Measurements from ENCODE around the gene VPS37C.

DNA sequence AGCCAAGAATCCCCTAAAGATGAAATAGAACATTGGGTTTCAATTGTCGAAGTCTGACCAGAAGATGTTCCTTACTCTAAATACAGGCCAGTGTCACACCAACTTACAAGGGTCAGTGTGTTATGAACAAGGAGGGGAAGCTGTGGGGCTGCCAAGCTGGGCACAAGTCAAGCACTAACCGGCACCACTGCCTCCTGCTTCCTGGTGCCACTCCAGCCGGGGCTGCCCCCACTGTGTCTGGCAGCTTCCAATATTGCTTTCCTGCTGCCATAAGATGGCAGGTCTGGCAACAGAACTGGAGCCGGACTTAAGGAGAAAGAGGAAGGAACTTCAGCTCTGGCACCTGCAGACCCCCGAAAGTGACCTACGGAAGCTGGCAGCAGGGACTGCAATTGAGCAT, 13.7 kb upstream of the VPS37C start:
- TF ChIP-seq, protein P1, sequence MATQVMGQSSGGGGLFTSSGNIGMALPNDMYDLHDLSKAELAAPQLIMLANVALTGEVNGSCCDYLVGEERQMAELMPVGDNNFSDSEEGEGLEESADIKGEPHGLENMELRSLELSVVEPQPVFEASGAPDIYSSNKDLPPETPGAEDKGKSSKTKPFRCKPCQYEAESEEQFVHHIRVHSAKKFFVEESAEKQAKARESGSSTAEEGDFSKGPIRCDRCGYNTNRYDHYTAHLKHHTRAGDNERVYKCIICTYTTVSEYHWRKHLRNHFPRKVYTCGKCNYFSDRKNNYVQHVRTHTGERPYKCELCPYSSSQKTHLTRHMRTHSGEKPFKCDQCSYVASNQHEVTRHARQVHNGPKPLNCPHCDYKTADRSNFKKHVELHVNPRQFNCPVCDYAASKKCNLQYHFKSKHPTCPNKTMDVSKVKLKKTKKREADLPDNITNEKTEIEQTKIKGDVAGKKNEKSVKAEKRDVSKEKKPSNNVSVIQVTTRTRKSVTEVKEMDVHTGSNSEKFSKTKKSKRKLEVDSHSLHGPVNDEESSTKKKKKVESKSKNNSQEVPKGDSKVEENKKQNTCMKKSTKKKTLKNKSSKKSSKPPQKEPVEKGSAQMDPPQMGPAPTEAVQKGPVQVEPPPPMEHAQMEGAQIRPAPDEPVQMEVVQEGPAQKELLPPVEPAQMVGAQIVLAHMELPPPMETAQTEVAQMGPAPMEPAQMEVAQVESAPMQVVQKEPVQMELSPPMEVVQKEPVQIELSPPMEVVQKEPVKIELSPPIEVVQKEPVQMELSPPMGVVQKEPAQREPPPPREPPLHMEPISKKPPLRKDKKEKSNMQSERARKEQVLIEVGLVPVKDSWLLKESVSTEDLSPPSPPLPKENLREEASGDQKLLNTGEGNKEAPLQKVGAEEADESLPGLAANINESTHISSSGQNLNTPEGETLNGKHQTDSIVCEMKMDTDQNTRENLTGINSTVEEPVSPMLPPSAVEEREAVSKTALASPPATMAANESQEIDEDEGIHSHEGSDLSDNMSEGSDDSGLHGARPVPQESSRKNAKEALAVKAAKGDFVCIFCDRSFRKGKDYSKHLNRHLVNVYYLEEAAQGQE (IDR thresholded peaks at IDR 0.05): no peak
- TF ChIP-seq, protein P2, sequence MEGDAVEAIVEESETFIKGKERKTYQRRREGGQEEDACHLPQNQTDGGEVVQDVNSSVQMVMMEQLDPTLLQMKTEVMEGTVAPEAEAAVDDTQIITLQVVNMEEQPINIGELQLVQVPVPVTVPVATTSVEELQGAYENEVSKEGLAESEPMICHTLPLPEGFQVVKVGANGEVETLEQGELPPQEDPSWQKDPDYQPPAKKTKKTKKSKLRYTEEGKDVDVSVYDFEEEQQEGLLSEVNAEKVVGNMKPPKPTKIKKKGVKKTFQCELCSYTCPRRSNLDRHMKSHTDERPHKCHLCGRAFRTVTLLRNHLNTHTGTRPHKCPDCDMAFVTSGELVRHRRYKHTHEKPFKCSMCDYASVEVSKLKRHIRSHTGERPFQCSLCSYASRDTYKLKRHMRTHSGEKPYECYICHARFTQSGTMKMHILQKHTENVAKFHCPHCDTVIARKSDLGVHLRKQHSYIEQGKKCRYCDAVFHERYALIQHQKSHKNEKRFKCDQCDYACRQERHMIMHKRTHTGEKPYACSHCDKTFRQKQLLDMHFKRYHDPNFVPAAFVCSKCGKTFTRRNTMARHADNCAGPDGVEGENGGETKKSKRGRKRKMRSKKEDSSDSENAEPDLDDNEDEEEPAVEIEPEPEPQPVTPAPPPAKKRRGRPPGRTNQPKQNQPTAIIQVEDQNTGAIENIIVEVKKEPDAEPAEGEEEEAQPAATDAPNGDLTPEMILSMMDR (IDR thresholded peaks at IDR 0.05; ENCODE audit: low read depth, low read length, missing input control): no peak
- TF ChIP-seq TAF1 (conservative IDR thresholded peaks at IDR 0.05) (no peak), HNF4G (IDR thresholded peaks at IDR 0.05) (no peak), JUND (IDR thresholded peaks at IDR 0.05) (no peak), FOXA1 (IDR thresholded peaks at IDR 0.05) (no peak), RXRA (IDR thresholded peaks at IDR 0.05) (no peak), SP1 (IDR thresholded peaks at IDR 0.05) (no peak), YY1 (IDR thresholded peaks at IDR 0.05) (no peak), RAD21 (IDR thresholded peaks at IDR 0.05) (no peak), EGR1 (IDR thresholded peaks at IDR 0.05; ENCODE audit: low read depth in 2 of 2) (no peak)
- TF ChIP-seq, protein P3, sequence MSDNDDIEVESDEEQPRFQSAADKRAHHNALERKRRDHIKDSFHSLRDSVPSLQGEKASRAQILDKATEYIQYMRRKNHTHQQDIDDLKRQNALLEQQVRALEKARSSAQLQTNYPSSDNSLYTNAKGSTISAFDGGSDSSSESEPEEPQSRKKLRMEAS (IDR thresholded peaks at IDR 0.05): no peak
- TF ChIP-seq, protein P4, sequence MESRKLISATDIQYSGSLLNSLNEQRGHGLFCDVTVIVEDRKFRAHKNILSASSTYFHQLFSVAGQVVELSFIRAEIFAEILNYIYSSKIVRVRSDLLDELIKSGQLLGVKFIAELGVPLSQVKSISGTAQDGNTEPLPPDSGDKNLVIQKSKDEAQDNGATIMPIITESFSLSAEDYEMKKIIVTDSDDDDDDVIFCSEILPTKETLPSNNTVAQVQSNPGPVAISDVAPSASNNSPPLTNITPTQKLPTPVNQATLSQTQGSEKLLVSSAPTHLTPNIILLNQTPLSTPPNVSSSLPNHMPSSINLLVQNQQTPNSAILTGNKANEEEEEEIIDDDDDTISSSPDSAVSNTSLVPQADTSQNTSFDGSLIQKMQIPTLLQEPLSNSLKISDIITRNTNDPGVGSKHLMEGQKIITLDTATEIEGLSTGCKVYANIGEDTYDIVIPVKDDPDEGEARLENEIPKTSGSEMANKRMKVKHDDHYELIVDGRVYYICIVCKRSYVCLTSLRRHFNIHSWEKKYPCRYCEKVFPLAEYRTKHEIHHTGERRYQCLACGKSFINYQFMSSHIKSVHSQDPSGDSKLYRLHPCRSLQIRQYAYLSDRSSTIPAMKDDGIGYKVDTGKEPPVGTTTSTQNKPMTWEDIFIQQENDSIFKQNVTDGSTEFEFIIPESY (IDR thresholded peaks at IDR 0.05): no peak
- TF ChIP-seq, protein P5, sequence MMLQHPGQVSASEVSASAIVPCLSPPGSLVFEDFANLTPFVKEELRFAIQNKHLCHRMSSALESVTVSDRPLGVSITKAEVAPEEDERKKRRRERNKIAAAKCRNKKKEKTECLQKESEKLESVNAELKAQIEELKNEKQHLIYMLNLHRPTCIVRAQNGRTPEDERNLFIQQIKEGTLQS (IDR thresholded peaks at IDR 0.05): no peak
